GM20431 (cell line): Measurements from ENCODE around the gene DENND5B.
"Not testable (repeated sequence)": the region's sequence is repeated elsewhere in the genome, so short reads cannot be mapped to it uniquely, and the experiment has no call there.

Experiments
- in situ Hi-C: fragments of 300-500 bp; cut with MseI, MboI; formaldehyde crosslinking; loops from one replicate; pipeline ENCODE4 v1.15.0; 2020; ENCODE audit warnings: low sequenced_read_pairs; ENCODE audit not compliant: unreplicated experiment

DENND5B gene

GRCh38 chr12:31405021-31405420 is 185.9 kb downstream of the DENND5B start:
- in situ Hi-C loops = loop anchor here (10.0 kb wide), 1 partner anchor 240 kb away; no protein-coding TSS in a partner anchor

- in situ Hi-C loops = loop anchor here (10.0 kb wide), 1 partner anchor 242 kb away; no protein-coding TSS in a partner anchor
Measured at GRCh38 chr12:31403099-31403607, 187.8 kb downstream of the DENND5B start.

- in situ Hi-C loops = no loop called here
Measured at GRCh38 chr12:31393004-31393550, 197.9 kb downstream of the DENND5B start.

GRCh38 chr12:31390991-31391390 is 199.9 kb downstream of the DENND5B start:
- in situ Hi-C loops = no loop called here

GRCh38 chr12:31388713-31389112 is 202.2 kb downstream of the DENND5B start:
- in situ Hi-C loops = no loop called here

- in situ Hi-C loops = no loop called here
Measured at GRCh38 chr12:31387466-31387865, 203.5 kb downstream of the DENND5B start.

- in situ Hi-C loops = no loop called here
Measured at GRCh38 chr12:31387011-31387410, 203.9 kb downstream of the DENND5B start.

- in situ Hi-C loops = no loop called here
Measured at GRCh38 chr12:31386364-31386777, 204.6 kb downstream of the DENND5B start.

GRCh38 chr12:31377210-31377609 is 213.7 kb downstream of the DENND5B start:
- in situ Hi-C loops = not testable (repeated sequence)

- in situ Hi-C loops = not testable (repeated sequence)
Measured at GRCh38 chr12:31375422-31375821, 215.5 kb downstream of the DENND5B start.

- in situ Hi-C loops = loop anchor here (25.0 kb wide), 1 partner anchor 109 kb away; no protein-coding TSS in a partner anchor
Measured at GRCh38 chr12:31371256-31371620, 219.7 kb downstream of the DENND5B start.

GRCh38 chr12:31370531-31371255 is 220.2 kb downstream of the DENND5B start:
- in situ Hi-C loops = loop anchor here (25.0 kb wide), 1 partner anchor 108 kb away; no protein-coding TSS in a partner anchor

GRCh38 chr12:31369712-31370521 is 221.0 kb downstream of the DENND5B start:
- in situ Hi-C loops = loop anchor here (25.0 kb wide), 1 partner anchor 108 kb away; no protein-coding TSS in a partner anchor

GRCh38 chr12:31368666-31369361 is 222.1 kb downstream of the DENND5B start:
- in situ Hi-C loops = loop anchor here (25.0 kb wide), 1 partner anchor 107 kb away; no protein-coding TSS in a partner anchor

GRCh38 chr12:31366104-31366621 is 224.8 kb downstream of the DENND5B start:
- in situ Hi-C loops = loop anchor here (25.0 kb wide), 1 partner anchor 104 kb away; no protein-coding TSS in a partner anchor

- in situ Hi-C loops = loop anchor here (25.0 kb wide), 1 partner anchor 102 kb away; no protein-coding TSS in a partner anchor
Measured at GRCh38 chr12:31363831-31364230, 227.1 kb downstream of the DENND5B start.

- in situ Hi-C loops = loop anchor here (25.0 kb wide), 1 partner anchor 101 kb away; no protein-coding TSS in a partner anchor
Measured at GRCh38 chr12:31363416-31363809, 227.5 kb downstream of the DENND5B start.

- in situ Hi-C loops = loop anchor here (25.0 kb wide), 1 partner anchor 101 kb away; no protein-coding TSS in a partner anchor
Measured at GRCh38 chr12:31362759-31363415, 228.0 kb downstream of the DENND5B start.
